GM12891 (cell line): Measurements from ENCODE around the gene CD3D. TPM values are rescaled to one million over a fixed set of nuclear protein-coding genes. Genes with fewer than 3 reads are reported as not detected.

Experiments used
- DNase-seq: peaks from one replicate; pipeline ENCODE4 v3.0.0; 2011; ENCODE audit warnings: low spot score; ENCODE audit not compliant: insufficient read length
- FAIRE-seq: peaks from 2 replicates; lab custom pipeline; 2011; peaks lifted over from hg19 to GRCh38; lab: Jason Lieb, UNC
- PAX5 ChIP-seq: IDR thresholded peaks from 2 replicates; pipeline ENCODE4 v1.6.1; 2011; ENCODE audit warnings: low read length, moderate library complexity, mild to moderate bottlenecking; ENCODE audit not compliant: insufficient read depth, severe bottlenecking
- POLR2A ChIP-seq: IDR thresholded peaks from 2 replicates; pipeline ENCODE4 v1.6.1; 2011; ENCODE audit warnings: low read depth, low read length, control low read depth
- POLR2AphosphoS5 ChIP-seq: IDR thresholded peaks from 2 replicates; pipeline ENCODE4 v1.6.1; 2011; ENCODE audit warnings: low read depth, low read length, control low read depth
- POU2F2 ChIP-seq: IDR thresholded peaks from 2 replicates; pipeline ENCODE4 v1.6.1; 2011; ENCODE audit warnings: low read depth, mild to moderate bottlenecking, control low read depth, low read length, moderate library complexity
- SPI1 ChIP-seq: IDR thresholded peaks from 2 replicates; pipeline ENCODE4 v1.6.1; 2011; ENCODE audit warnings: low read depth, low read length, control low read depth
- TAF1 ChIP-seq: IDR thresholded peaks from 2 replicates; pipeline ENCODE4 v1.6.1; 2011; ENCODE audit warnings: low read depth, low read length, control low read depth
- polyA plus RNA-seq: library from polyadenylated mRNA; unstranded; fragments of >200 nt; gene quantifications from one replicate; pipeline ENCODE4 v1.2.1, GENCODE V29; 2012; ENCODE audit warnings: low read depth, missing spikeins, inconsistent platforms; ENCODE audit not compliant: missing spikeins

The CD3D gene
- polyA plus RNA-seq: not detected

- DNase-seq (no peak), FAIRE-seq (no peak)
- TF ChIP-seq POLR2A (no peak), PAX5 (no peak), POLR2AphosphoS5 (no peak), TAF1 (no peak), POU2F2 (no peak), SPI1 (no peak)
Measured at GRCh38 chr11:118342503-118343161, at the start of gene CD3D. TSS of gene CD3D (minus strand) at chr11:118342705. CDS start at chr11:118342607, 98 bp downstream.

GRCh38 chr11:118383657-118384056, 41.2 kb upstream of the CD3D start:
- TF ChIP-seq POU2F2: no peak
- TF ChIP-seq SPI1: no peak
- TF ChIP-seq POLR2AphosphoS5: no peak
- TF ChIP-seq POLR2A: no peak
- no peak for TF ChIP-seq PAX5
- TF ChIP-seq TAF1: no peak
- no peak for FAIRE-seq
- no peak for DNase-seq

- TF ChIP-seq PAX5 (no peak), SPI1 (no peak), POLR2A (no peak), POLR2AphosphoS5 (no peak), POU2F2 (no peak), TAF1 (no peak)
- no peak for FAIRE-seq
- no peak for DNase-seq
Measured at GRCh38 chr11:118382954-118383353, 40.4 kb upstream of the CD3D start.

GRCh38 chr11:118380571-118380970, 38.1 kb upstream of the CD3D start:
- DNase-seq: no peak
- FAIRE-seq: no peak
- TF ChIP-seq POLR2A: no peak
- no peak for TF ChIP-seq POLR2AphosphoS5
- no peak for TF ChIP-seq TAF1
- no peak for TF ChIP-seq PAX5
- TF ChIP-seq SPI1: no peak
- no peak for TF ChIP-seq POU2F2

DNA sequence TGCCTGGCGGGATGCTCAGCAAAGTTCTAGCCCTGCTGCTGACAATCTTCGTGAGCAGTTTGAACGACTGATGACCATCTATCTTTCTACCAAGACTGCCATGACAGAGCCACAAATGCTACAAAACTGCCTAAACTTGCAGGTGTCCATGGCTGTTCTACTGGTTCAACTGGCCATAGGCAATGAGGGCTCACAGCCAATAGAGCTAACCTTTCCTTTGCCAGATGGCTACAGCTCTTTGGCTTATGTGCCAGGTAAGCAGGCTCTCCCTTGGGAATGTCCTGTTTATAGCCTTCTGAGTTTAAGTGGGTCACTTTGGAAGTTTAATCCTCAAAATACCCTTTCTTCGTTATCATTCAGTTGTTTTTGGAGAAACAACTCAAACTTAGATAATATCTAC, 37.0 kb upstream of the CD3D start:
- FAIRE-seq: no peak
- TF ChIP-seq PAX5 (no peak), SPI1 (no peak), POLR2A (no peak), POU2F2 (no peak)
- no peak for DNase-seq

GRCh38 chr11:118375978-118376377, 33.5 kb upstream of the CD3D start:
- FAIRE-seq (no peak), DNase-seq (no peak)
- TF ChIP-seq POLR2A: no peak
- TF ChIP-seq PAX5: no peak
- no peak for TF ChIP-seq SPI1
- TF ChIP-seq POU2F2: no peak
- no peak for TF ChIP-seq TAF1
- TF ChIP-seq POLR2AphosphoS5: no peak

DNA sequence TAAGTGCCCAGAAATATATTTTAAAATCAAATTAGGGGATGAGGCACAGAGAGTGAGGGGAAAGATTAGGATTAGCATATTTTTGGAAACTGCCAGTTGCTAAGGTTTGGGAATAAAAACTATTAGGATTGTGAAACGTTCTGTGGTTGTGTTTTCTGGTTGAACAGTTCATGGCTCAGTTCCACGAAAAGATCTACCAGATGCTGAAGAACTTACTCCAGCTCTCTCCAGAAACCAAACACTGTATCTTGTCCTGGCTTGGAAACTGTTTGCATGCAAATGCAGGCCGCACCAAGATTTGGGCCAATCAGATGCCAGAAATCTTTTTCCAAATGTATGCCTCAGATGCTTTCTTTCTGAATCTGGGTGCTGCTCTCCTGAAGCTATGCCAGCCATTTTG, 32.2 kb upstream of the CD3D start:
- TF ChIP-seq POLR2A (no peak), POLR2AphosphoS5 (no peak), POU2F2 (no peak), TAF1 (no peak), SPI1 (no peak), PAX5 (no peak)
- DNase-seq (no peak), FAIRE-seq (no peak)

DNA sequence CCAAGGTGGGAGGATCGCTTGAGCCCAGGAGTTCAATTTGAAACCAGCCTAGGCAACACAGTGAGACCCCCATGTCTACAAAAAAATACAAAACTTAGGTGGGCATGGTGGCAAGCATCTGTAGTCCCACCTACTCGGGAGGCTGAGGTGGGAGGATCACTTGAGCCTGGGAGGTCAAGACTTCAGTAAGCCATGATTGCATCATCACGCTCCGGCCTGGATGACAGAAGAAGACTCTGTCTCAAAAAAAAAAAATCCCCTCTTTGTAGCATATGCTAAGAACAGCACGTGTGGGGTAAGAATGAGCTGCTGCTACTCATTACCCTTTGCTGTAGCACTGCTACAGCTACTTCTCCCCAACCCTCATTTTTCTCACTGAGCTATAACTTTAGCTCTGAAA, 31.4 kb upstream of the CD3D start:
- no peak for TF ChIP-seq PAX5
- TF ChIP-seq POU2F2: no peak
- no peak for TF ChIP-seq POLR2A
- no peak for TF ChIP-seq SPI1
- TF ChIP-seq TAF1: no peak
- no peak for TF ChIP-seq POLR2AphosphoS5
- DNase-seq (no peak), FAIRE-seq (no peak)

DNA sequence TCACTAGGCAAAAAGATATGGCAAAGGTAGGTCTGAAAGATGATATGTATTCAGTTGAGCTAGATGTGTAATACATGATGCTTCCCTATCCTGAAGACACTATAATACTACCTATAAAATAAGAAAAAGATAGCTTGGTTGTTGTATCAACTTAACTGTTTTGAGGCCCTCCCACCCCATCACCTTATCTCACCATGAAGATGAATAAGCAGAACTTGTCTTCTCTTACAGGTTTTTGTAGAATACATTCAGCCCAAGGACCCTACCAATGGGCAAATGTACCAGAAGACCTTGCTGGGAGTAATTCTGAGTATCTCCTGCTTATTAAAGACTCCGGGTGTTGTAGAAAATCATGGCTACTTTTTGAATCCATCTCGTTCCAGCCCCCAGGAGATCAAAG, 30.8 kb upstream of the CD3D start:
- TF ChIP-seq TAF1 (no peak), POLR2AphosphoS5 (no peak), PAX5 (no peak), POU2F2 (no peak), POLR2A (no peak), SPI1 (no peak)
- FAIRE-seq: no peak

GRCh38 chr11:118370774-118371173, 28.3 kb upstream of the CD3D start:
- TF ChIP-seq POLR2A (no peak), POU2F2 (no peak), SPI1 (no peak), POLR2AphosphoS5 (no peak), TAF1 (no peak), PAX5 (no peak)
- DNase-seq: no peak
- no peak for FAIRE-seq

More for the DNA sequence above, 30.8 kb upstream of the CD3D start:
- no peak for DNase-seq
